Liver (tissue), 9 donors: ENCODE results near the gene TIMM17B. TPM values are rescaled to one million over a fixed set of nuclear protein-coding genes. Genes with fewer than 3 reads are reported as not detected.

Experiments used
- DNase-seq: peaks from one replicate; pipeline ENCODE4 v3.0.0-alpha.2; 2017; ENCODE audit warnings: low spot score
- H3K27ac ChIP-seq, 2 donors: one replicate each; pipeline ENCODE4 v1.7.0; 2013; ENCODE audit warnings: inconsistent platforms in 2 of 2, low read length in 2 of 2, control low read depth in 1 of 2, low read depth in 1 of 2, mild to moderate bottlenecking in 1 of 2
- H3K27me3 ChIP-seq, 4 donors: one replicate each; pipeline versions ENCODE4 v1.6.1 to v1.7.0; 2013; ENCODE audit warnings: low read length in 3 of 4, inconsistent platforms in 1 of 4, mild to moderate bottlenecking in 1 of 4, moderate library complexity in 1 of 4; ENCODE audit not compliant: control insufficient read depth in 4 of 4, insufficient read depth in 4 of 4
- H3K36me3 ChIP-seq, 4 donors: one replicate each; pipeline versions ENCODE4 v1.6.1 to v1.7.0; 2013; ENCODE audit warnings: low read length in 3 of 4, mild to moderate bottlenecking in 3 of 4, low read depth in 1 of 4, moderate library complexity in 1 of 4; ENCODE audit not compliant: control insufficient read depth in 4 of 4, insufficient read depth in 3 of 4
- H3K4me1 ChIP-seq, 4 donors: one replicate each; pipeline versions ENCODE4 v1.6.1 to v1.7.0; 2013; ENCODE audit warnings: low read length in 3 of 4, mild to moderate bottlenecking in 3 of 4, moderate library complexity in 1 of 4; ENCODE audit not compliant: control insufficient read depth in 4 of 4, insufficient read depth in 4 of 4
- H3K4me3 ChIP-seq, 3 donors: one replicate each; pipeline versions ENCODE4 v1.6.1 to v1.7.0; 2013; ENCODE audit warnings: low read length in 3 of 3, control low read depth in 1 of 3, low read depth in 1 of 3, mild to moderate bottlenecking in 1 of 3
- H3K9ac ChIP-seq, 2 donors: one replicate each; pipeline ENCODE4 v1.7.0; 2013; ENCODE audit warnings: low read length in 2 of 2, mild to moderate bottlenecking in 2 of 2, moderate library complexity in 2 of 2, control low read depth in 1 of 2, low read depth in 1 of 2
- H3K9me3 ChIP-seq, 4 donors: one replicate each; pipeline versions ENCODE4 v1.6.1 to v1.7.0; 2013; ENCODE audit warnings: low read length in 3 of 4; ENCODE audit not compliant: control insufficient read depth in 4 of 4
- ATF3 ChIP-seq: IDR thresholded peaks from 2 replicates; pipeline ENCODE4 v1.6.1; 2016; ENCODE audit warnings: antibody characterized with exemption
- CTCF ChIP-seq: fragments of 150-350 bp; IDR thresholded peaks from 2 replicates; pipeline ENCODE4 v1.5.1; 2017; ENCODE audit warnings: improper control_type of control experiment, low read depth, low read length; ENCODE audit not compliant: missing input control
- EGR1 ChIP-seq, 2 donors: IDR thresholded peaks; 2 replicates each; pipeline ENCODE4 v1.6.1; 2016 to 2018; ENCODE audit warnings: antibody characterized with exemption in 2 of 2, low read depth in 2 of 2
- FOXA1 ChIP-seq: IDR thresholded peaks from 2 replicates; pipeline ENCODE4 v1.6.1; 2016; ENCODE audit warnings: antibody characterized with exemption
- FOXA2 ChIP-seq: IDR thresholded peaks from 2 replicates; pipeline ENCODE4 v1.6.1; 2016; ENCODE audit warnings: antibody characterized with exemption
- GABPA ChIP-seq, 2 donors: IDR thresholded peaks in 1 of 2; conservative IDR thresholded peaks in 1 of 2; 2 replicates each; pipeline ENCODE4 v1.6.1; 2016; ENCODE audit warnings: antibody characterized with exemption in 2 of 2, mild to moderate bottlenecking in 1 of 2, moderate library complexity in 1 of 2
- HNF4A ChIP-seq, 2 donors: conservative IDR thresholded peaks; 2 replicates each; pipeline ENCODE4 v1.6.1; 2016; ENCODE audit warnings: antibody characterized with exemption in 2 of 2, mild to moderate bottlenecking in 2 of 2
- HNF4G ChIP-seq: IDR thresholded peaks from 2 replicates; pipeline ENCODE4 v1.6.1; 2016; ENCODE audit warnings: antibody characterized with exemption
- JUND ChIP-seq, 2 donors: IDR thresholded peaks; 2 replicates each; pipeline ENCODE4 v1.6.1; 2016; ENCODE audit warnings: antibody characterized with exemption in 2 of 2
- NR2F2 ChIP-seq: IDR thresholded peaks from 2 replicates; pipeline ENCODE4 v1.6.1; 2016; ENCODE audit warnings: antibody characterized with exemption
- RAD21 ChIP-seq, 2 donors: IDR thresholded peaks; 2 replicates each; pipeline ENCODE4 v1.6.1; 2016; ENCODE audit warnings: antibody characterized with exemption in 2 of 2, mild to moderate bottlenecking in 2 of 2
- REST ChIP-seq: IDR thresholded peaks from 2 replicates; pipeline ENCODE4 v1.6.1; 2016; ENCODE audit warnings: antibody characterized with exemption, mild to moderate bottlenecking
- RXRA ChIP-seq, 2 donors: IDR thresholded peaks; 2 replicates each; pipeline ENCODE4 v1.6.1; 2017 to 2018; ENCODE audit warnings: antibody characterized with exemption in 2 of 2, mild to moderate bottlenecking in 1 of 2
- SP1 ChIP-seq: IDR thresholded peaks from 2 replicates; pipeline ENCODE4 v1.6.1; 2018; ENCODE audit warnings: antibody characterized with exemption, mild to moderate bottlenecking
- TAF1 ChIP-seq: conservative IDR thresholded peaks from 2 replicates; pipeline ENCODE4 v1.6.1; 2016; ENCODE audit warnings: antibody characterized with exemption, mild to moderate bottlenecking
- YY1 ChIP-seq: IDR thresholded peaks from 2 replicates; pipeline ENCODE4 v1.6.1; 2016; ENCODE audit warnings: antibody characterized with exemption, mild to moderate bottlenecking
- WGBS: extraction: QIAGEN DNeasy Blood & Tissue Kit; methylation state at CpG from one replicate; pipeline ENCODE4 v1.1.7; 2013; 5-methylcytosine and 5-hydroxymethylcytosine counted together
- polyA plus RNA-seq, 2 donors: library from polyadenylated mRNA; stranded (reverse) in 1 of 2; unstranded in 1 of 2; fragments of 200-250 nt in 1 of 2; fragments of >200 nt in 1 of 2; fragmentation: Nextera tagmentation in 1 of 2; extraction: Ambion mirVana in 1 of 2; gene quantifications; one replicate each; pipeline versions ENCODE4 v1.2.1 to v1.2.3, GENCODE V29; 2013 to 2015
- total RNA-seq, 2 donors: library from RNA; depleted of rRNA; stranded (reverse); fragments of >200 nt; gene quantifications; one replicate each; pipeline ENCODE4 v1.2.3, GENCODE V29; 2014
- TF ChIP-seq, protein P1 (sequence below): IDR thresholded peaks from 2 replicates; pipeline ENCODE4 v1.6.1; 2016; ENCODE audit warnings: antibody characterized with exemption
- TF ChIP-seq, protein P2 (sequence below): IDR thresholded peaks from 2 replicates; pipeline ENCODE4 v1.6.1; 2016; ENCODE audit warnings: antibody characterized with exemption
- donor health status: healthy.
- donor health status: healthy.
- donor health status: healthy.
- donor health status: healthy.
- donor health status: healthy.

TIMM17B gene
- total and polyA plus RNA-seq, 4 donors, result 22.8 to 53.1 (median 30.0) TPM

DNA sequence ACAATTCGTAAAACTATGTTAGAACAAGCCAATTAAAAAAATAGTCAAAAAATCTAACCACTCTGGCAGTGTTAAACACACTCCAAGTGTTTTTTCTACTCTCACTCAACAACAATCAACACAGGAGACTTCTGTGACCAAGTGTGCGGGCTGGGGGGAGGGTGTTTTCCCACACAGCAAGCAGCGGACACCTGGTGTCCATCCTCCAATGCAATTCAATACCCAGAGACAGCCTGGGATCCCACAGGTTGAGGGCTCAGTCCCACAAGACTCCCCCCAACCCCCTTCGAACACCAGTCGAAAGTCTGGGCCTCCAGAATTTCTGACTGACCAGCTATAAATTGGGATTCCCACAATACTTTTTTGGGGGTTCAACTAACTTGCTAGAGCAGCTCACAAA lies 29.6 kb upstream of the TIMM17B start:
- no peak overlapping the region for H3K9ac ChIP-seq
- H3K36me3 ChIP-seq, result peaks cover 7 to 31% (median 9%) of the 10 kb centered on the region in 4 donors
- no peaks in the 10 kb centered on the region for H3K4me1 ChIP-seq
- no peak for DNase-seq
- TF ChIP-seq NR2F2 (no peak), GABPA (IDR thresholded peaks at IDR 0.05 in 1 of 2, conservative IDR thresholded peaks at IDR 0.05 in 1 of 2) (no peak), RAD21 (IDR thresholded peaks at IDR 0.05) (no peak), ATF3 (no peak), FOXA2 (no peak), TAF1 (no peak), EGR1 (IDR thresholded peaks at IDR 0.05; ENCODE audit: low read depth in 2 of 2) (no peak), HNF4G (no peak), JUND (IDR thresholded peaks at IDR 0.05) (no peak), CTCF (no peak), RXRA (IDR thresholded peaks at IDR 0.05) (no peak), YY1 (no peak), REST (no peak), SP1 (no peak), FOXA1 (no peak), HNF4A (conservative IDR thresholded peaks at IDR 0.05) (no peak)
- TF ChIP-seq, protein P1, sequence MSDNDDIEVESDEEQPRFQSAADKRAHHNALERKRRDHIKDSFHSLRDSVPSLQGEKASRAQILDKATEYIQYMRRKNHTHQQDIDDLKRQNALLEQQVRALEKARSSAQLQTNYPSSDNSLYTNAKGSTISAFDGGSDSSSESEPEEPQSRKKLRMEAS, result no peak
- TF ChIP-seq, protein P2, sequence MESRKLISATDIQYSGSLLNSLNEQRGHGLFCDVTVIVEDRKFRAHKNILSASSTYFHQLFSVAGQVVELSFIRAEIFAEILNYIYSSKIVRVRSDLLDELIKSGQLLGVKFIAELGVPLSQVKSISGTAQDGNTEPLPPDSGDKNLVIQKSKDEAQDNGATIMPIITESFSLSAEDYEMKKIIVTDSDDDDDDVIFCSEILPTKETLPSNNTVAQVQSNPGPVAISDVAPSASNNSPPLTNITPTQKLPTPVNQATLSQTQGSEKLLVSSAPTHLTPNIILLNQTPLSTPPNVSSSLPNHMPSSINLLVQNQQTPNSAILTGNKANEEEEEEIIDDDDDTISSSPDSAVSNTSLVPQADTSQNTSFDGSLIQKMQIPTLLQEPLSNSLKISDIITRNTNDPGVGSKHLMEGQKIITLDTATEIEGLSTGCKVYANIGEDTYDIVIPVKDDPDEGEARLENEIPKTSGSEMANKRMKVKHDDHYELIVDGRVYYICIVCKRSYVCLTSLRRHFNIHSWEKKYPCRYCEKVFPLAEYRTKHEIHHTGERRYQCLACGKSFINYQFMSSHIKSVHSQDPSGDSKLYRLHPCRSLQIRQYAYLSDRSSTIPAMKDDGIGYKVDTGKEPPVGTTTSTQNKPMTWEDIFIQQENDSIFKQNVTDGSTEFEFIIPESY, result no peak
- no peaks in the 10 kb centered on the region for H3K9me3 ChIP-seq
- H3K27ac ChIP-seq, result no peak overlapping the region
- no peaks in the 10 kb centered on the region for H3K27me3 ChIP-seq
- no peak overlapping the region for H3K4me3 ChIP-seq
- WGBS, result 96% methylated on average over 5 of the region's 5 CpGs
